Vagina (tissue), 2 donors: Measurements from ENCODE around the gene IL11RA. TPM values are rescaled to one million over a fixed set of nuclear protein-coding genes. Genes with fewer than 3 reads are reported as not detected.
A peak's percentile ranks its signal among the peaks of the same experiment; 100 is the strongest.

Experiments used
- DNase-seq, 2 donors: peaks; one replicate each; pipeline ENCODE4 v3.0.0-alpha.2; 2017; ENCODE audit errors: extremely low spot score in 2 of 2
- H3K27ac ChIP-seq: fragments of 200-600 bp; sonication (generic); one replicate; pipeline ENCODE4 v1.5.1; 2019
- H3K27me3 ChIP-seq: fragments of 200-600 bp; sonication (generic); one replicate; pipeline ENCODE4 v1.5.1; 2019
- H3K36me3 ChIP-seq, 2 donors: fragments of 200-600 bp; sonication (generic); one replicate each; pipeline ENCODE4 v1.5.1; 2017 to 2019
- H3K4me1 ChIP-seq: fragments of 200-600 bp; sonication (generic); one replicate; pipeline ENCODE4 v1.5.1; 2019
- H3K4me3 ChIP-seq, 2 donors: fragments of 200-600 bp; sonication (generic); 1 replicate in 1 of 2; 2 replicates in 1 of 2; pipeline ENCODE4 v1.5.1; 2016 to 2019
- H3K9me3 ChIP-seq: fragments of 200-600 bp; sonication (generic); one replicate; pipeline ENCODE4 v1.5.1; 2019
- POLR2A ChIP-seq, 2 donors: fragments of 450-650 bp; IDR thresholded peaks; one replicate each; pipeline ENCODE4 v1.6.1; 2017; ENCODE audit warnings: antibody characterized with exemption in 2 of 2, mild to moderate bottlenecking in 2 of 2, moderate library complexity in 2 of 2
- POLR2AphosphoS5 ChIP-seq, 2 donors: sonication (generic); formaldehyde crosslinking; IDR thresholded peaks; one replicate each; pipeline ENCODE4 v1.9.0; 2017; ENCODE audit warnings: antibody characterized with exemption in 2 of 2, mild to moderate bottlenecking in 2 of 2, low read depth in 1 of 2; ENCODE audit not compliant: insufficient read depth in 1 of 2
- intact Hi-C: fragments of 100-400 bp; cut with DNase I; formaldehyde crosslinking; loops from one replicate; pipeline ENCODE4 v1.15.1; 2023
- total RNA-seq: library from RNA; depleted of rRNA; stranded (reverse); fragments of >200 nt; gene quantifications from one replicate; pipeline ENCODE4 v1.2.3, GENCODE V29; 2016
- TF ChIP-seq, protein P1 (sequence below), 3 experiments: fragments of 450-650 bp in 2 of 3; fragments of 200-600 bp in 1 of 3; sonication (generic) in 1 of 3; IDR thresholded peaks; one replicate each; pipeline ENCODE4 v1.5.1; 2017 to 2019; ENCODE audit warnings: antibody characterized with exemption in 3 of 3, mild to moderate bottlenecking in 2 of 3, moderate library complexity in 2 of 3

Gene IL11RA
- total RNA-seq, 1 donor from 2014 or later: 30.7 TPM

DNA sequence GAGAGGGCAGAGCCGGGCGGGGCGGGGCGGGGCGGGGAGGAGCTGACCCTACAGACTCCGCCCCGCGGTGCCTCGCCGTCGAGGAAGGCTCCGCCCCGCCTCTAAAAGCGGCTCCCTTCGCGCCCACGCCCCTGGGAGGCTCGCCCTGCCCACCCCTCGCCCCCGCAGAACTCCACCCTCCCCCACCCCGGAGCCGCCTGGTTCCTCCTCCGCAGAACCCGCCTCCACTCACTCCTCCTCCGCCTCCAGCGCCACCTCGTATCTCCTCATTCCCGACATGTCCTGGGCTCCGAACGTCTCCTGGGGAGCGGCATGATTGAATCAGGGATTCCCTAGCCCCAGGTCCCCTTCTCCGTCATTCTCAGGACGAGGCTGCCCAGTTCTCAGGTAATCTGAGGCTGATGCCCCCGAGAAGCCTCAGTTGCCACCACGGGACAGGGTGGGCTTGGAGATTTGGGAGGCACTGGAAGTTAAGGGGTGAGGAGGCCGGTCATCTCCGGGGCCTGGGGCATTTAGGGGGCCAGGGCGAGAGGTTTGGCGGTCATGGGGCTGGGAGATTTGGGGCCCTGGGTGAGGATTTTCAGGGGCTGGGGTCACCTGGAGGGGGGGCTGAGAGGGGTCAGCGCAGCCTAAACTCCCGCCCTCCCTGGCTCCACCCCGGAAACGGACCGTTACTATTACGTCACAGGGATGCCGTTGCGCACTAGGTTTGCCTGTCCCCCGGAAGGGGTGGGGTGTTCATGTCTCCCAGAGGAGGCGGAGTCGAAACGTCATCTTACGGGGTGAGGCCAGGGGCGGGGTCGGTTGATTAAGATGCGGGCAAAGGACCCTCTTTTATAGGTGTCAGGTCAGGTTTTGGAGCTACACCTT lies 13.6 kb downstream of the IL11RA start:
- TF ChIP-seq POLR2AphosphoS5 (IDR thresholded peaks at IDR 0.05; ENCODE audit: insufficient read depth in 1 of 2, low read depth in 1 of 2): peak; percentile 66 to 96
- TF ChIP-seq, protein P1, sequence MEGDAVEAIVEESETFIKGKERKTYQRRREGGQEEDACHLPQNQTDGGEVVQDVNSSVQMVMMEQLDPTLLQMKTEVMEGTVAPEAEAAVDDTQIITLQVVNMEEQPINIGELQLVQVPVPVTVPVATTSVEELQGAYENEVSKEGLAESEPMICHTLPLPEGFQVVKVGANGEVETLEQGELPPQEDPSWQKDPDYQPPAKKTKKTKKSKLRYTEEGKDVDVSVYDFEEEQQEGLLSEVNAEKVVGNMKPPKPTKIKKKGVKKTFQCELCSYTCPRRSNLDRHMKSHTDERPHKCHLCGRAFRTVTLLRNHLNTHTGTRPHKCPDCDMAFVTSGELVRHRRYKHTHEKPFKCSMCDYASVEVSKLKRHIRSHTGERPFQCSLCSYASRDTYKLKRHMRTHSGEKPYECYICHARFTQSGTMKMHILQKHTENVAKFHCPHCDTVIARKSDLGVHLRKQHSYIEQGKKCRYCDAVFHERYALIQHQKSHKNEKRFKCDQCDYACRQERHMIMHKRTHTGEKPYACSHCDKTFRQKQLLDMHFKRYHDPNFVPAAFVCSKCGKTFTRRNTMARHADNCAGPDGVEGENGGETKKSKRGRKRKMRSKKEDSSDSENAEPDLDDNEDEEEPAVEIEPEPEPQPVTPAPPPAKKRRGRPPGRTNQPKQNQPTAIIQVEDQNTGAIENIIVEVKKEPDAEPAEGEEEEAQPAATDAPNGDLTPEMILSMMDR (IDR thresholded peaks at IDR 0.05): no peak
- peak in 1 of 2 donors; percentile 83 for TF ChIP-seq POLR2A (IDR thresholded peaks at IDR 0.05)
- DNase-seq: peak in 1 of 2 donors; percentile 98
- Histone ChIP-seq H3K27me3 (no peaks in the 10 kb centered on the region), H3K4me1 (peaks cover 27% of the 10 kb centered on the region), H3K9me3 (no peaks in the 10 kb centered on the region), H3K27ac (peak overlapping the region; percentile 99), H3K36me3 (no peaks in the 10 kb centered on the region), H3K4me3 (peak overlapping the region; percentile 47 to 79)
- intact Hi-C loops: no loop called here

DNA sequence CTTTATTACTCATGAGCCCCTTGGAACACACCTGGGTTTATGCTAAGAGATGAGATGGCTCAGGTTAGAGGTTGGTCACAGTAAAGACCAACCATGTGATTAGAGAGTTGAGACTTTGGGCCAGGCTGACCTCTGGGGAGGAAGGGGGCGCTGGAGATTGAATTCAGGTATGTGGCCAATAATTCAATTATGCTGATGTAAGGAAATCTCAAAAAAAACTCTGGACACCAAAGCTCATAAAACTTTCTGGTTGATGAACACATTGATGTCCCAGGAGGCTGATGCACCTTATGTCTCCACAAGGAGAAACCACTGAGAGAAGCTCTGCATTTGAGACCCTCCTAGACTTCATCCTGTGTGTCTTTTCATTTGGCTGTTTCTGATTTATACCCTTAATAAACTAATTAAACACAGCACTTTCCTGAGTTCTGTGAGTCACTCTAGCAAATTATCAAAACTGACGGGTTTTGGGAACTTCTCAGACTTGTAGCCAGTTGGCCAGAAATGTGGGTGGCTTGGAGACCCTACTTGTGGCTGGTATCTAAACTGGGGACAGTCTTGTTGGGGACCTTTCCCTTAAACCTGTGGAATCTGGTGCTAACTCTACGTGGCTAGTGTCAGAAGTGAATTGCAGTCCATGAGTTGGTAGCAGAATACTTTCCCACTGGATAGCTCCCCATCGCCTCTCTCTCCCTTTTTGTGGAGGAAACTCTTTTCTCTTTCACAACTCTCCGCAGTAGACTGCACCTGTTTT lies 18.0 kb downstream of the IL11RA start:
- Histone ChIP-seq H3K27me3 (no peaks in the 10 kb centered on the region), H3K27ac (no peak overlapping the region), H3K36me3 (no peaks in the 10 kb centered on the region), H3K4me1 (peaks cover 17% of the 10 kb centered on the region), H3K9me3 (no peaks in the 10 kb centered on the region), H3K4me3 (no peak overlapping the region)
- no peak for TF ChIP-seq POLR2A (IDR thresholded peaks at IDR 0.05)
- TF ChIP-seq, protein P1 (IDR thresholded peaks at IDR 0.05): no peak
- no peak for TF ChIP-seq POLR2AphosphoS5 (IDR thresholded peaks at IDR 0.05; ENCODE audit: insufficient read depth in 1 of 2, low read depth in 1 of 2)
- intact Hi-C loops: no loop called here
- DNase-seq: no peak

DNA sequence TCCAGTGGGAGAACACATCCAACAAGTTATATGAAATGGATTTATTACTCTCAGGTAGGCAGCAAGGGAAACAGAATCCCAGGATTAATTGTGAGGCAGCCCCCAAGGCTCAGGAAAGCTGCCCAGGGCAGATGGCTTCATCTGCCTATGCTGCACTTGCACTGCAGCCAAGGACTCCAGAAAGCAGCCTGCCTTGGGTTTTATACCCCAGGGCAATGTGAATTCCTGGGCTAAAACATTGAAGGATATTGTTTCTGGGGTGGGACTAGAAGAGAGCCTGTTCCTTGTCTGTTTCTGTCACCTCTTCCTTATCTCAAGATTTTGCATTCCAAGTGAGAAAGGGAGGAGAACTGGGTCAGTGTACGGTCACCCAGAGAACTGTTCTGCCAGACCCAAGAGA lies 19.3 kb downstream of the IL11RA start:
- H3K4me3 ChIP-seq: no peak overlapping the region
- no peaks in the 10 kb centered on the region for H3K27me3 ChIP-seq
- no peaks in the 10 kb centered on the region for H3K9me3 ChIP-seq
- DNase-seq: no peak
- intact Hi-C loops: no loop called here
- H3K27ac ChIP-seq: no peak overlapping the region
- H3K4me1 ChIP-seq: peaks cover 14% of the 10 kb centered on the region
- no peaks in the 10 kb centered on the region for H3K36me3 ChIP-seq
- TF ChIP-seq POLR2A (IDR thresholded peaks at IDR 0.05) (no peak), POLR2AphosphoS5 (IDR thresholded peaks at IDR 0.05; ENCODE audit: insufficient read depth in 1 of 2, low read depth in 1 of 2) (no peak)
- TF ChIP-seq, protein P1 (IDR thresholded peaks at IDR 0.05): no peak

DNA sequence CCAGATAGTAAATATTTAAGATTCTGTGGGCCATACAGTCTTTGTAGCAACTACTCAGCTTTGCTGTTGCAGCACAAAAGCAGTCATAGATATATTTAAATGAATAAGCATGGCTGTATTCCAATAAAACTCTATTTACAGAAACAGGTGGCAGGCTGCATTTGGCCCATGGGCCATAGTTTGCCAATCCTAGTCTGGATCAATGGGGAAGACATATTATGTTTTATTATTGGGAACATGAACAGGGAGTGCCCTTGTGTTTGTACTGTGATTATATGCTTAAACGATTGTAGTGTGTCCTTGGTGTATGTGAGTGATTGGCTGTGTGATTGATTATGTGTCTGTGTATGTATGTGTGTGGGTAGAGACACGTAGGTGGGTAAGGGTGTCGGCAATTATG lies 22.5 kb downstream of the IL11RA start:
- Histone ChIP-seq H3K9me3 (no peaks in the 10 kb centered on the region), H3K4me3 (no peak overlapping the region), H3K27ac (no peak overlapping the region), H3K27me3 (no peaks in the 10 kb centered on the region), H3K4me1 (no peaks in the 10 kb centered on the region), H3K36me3 (no peaks in the 10 kb centered on the region)
- DNase-seq: no peak
- TF ChIP-seq POLR2AphosphoS5 (IDR thresholded peaks at IDR 0.05; ENCODE audit: insufficient read depth in 1 of 2, low read depth in 1 of 2): no peak
- TF ChIP-seq POLR2A (IDR thresholded peaks at IDR 0.05): no peak
- TF ChIP-seq, protein P1 (IDR thresholded peaks at IDR 0.05): no peak
- intact Hi-C loops: no loop called here
